Measurements from ENCODE around the gene ZNF638.

DNA sequence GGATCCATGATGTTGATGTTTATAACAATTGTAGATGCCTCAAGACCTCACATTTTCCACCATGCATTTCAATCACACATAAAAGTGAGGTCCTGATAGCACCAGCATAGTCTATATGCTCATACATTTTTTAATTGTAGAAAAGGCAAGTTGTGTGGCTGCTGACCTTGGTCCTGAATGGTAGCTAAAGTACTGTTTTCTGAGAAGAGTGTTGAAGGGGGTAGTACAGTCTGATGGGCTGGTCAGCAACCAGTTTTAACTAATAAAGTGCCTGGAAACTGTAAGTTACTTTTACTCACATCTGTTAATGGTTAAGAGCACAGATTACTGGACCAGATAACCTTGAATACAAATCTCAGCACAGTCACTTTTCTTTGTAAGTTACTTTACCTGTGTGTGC is 15.9 kb downstream of the ZNF638 start:
- TF ChIP-seq, protein P1, sequence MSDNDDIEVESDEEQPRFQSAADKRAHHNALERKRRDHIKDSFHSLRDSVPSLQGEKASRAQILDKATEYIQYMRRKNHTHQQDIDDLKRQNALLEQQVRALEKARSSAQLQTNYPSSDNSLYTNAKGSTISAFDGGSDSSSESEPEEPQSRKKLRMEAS (IDR thresholded peaks at IDR 0.05): no peak
- TF ChIP-seq, protein P2, sequence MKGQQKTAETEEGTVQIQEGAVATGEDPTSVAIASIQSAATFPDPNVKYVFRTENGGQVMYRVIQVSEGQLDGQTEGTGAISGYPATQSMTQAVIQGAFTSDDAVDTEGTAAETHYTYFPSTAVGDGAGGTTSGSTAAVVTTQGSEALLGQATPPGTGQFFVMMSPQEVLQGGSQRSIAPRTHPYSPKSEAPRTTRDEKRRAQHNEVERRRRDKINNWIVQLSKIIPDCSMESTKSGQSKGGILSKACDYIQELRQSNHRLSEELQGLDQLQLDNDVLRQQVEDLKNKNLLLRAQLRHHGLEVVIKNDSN (IDR thresholded peaks at IDR 0.05): no peak
- no peak for TF ChIP-seq TCF12 (IDR thresholded peaks at IDR 0.05; ENCODE audit: low read depth)
- TF ChIP-seq YY1 (IDR thresholded peaks at IDR 0.05; ENCODE audit: low read depth): no peak
- TF ChIP-seq TEAD4 (IDR thresholded peaks at IDR 0.05): no peak
- no peak for TF ChIP-seq NFIC (IDR thresholded peaks at IDR 0.05)
- TF ChIP-seq FOXM1 (IDR thresholded peaks at IDR 0.05; ENCODE audit: borderline replicate concordance, low read depth): no peak
- TF ChIP-seq, protein P3, sequence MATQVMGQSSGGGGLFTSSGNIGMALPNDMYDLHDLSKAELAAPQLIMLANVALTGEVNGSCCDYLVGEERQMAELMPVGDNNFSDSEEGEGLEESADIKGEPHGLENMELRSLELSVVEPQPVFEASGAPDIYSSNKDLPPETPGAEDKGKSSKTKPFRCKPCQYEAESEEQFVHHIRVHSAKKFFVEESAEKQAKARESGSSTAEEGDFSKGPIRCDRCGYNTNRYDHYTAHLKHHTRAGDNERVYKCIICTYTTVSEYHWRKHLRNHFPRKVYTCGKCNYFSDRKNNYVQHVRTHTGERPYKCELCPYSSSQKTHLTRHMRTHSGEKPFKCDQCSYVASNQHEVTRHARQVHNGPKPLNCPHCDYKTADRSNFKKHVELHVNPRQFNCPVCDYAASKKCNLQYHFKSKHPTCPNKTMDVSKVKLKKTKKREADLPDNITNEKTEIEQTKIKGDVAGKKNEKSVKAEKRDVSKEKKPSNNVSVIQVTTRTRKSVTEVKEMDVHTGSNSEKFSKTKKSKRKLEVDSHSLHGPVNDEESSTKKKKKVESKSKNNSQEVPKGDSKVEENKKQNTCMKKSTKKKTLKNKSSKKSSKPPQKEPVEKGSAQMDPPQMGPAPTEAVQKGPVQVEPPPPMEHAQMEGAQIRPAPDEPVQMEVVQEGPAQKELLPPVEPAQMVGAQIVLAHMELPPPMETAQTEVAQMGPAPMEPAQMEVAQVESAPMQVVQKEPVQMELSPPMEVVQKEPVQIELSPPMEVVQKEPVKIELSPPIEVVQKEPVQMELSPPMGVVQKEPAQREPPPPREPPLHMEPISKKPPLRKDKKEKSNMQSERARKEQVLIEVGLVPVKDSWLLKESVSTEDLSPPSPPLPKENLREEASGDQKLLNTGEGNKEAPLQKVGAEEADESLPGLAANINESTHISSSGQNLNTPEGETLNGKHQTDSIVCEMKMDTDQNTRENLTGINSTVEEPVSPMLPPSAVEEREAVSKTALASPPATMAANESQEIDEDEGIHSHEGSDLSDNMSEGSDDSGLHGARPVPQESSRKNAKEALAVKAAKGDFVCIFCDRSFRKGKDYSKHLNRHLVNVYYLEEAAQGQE (IDR thresholded peaks at IDR 0.05; ENCODE audit: low read depth): peak; percentile 93
- no peak for TF ChIP-seq ZBTB7A (IDR thresholded peaks at IDR 0.05; ENCODE audit: low read depth)
- TF ChIP-seq CEBPB (IDR thresholded peaks at IDR 0.05): no peak
- no peak for TF ChIP-seq RAD21 (IDR thresholded peaks at IDR 0.05; ENCODE audit: low read depth)
